ENCODE measurements around the gene TMEM178B.

- no peak for TF ChIP-seq CTCF (IDR thresholded peaks at IDR 0.05; ENCODE audit: poor library complexity)
- TF ChIP-seq EZH2 (IDR thresholded peaks at IDR 0.05; ENCODE audit: borderline replicate concordance): no peak
These were observed 83.4 kb downstream of the TMEM178B start for GRCh38 chr7:141157138-141157765.
